Fibroblast of lung (primary cell): ENCODE results near the gene SLC37A1.

Source experiments
- CTCF ChIP-seq, 2 donors: IDR thresholded peaks in 1 of 2; conservative IDR thresholded peaks in 1 of 2; 1 replicate in 1 of 2; 2 replicates in 1 of 2; pipeline ENCODE4 v1.5.1; 2011 to 2012; ENCODE audit warnings: low read length in 2 of 2, control low read depth in 1 of 2, inconsistent platforms in 1 of 2, low read depth in 1 of 2, mild to moderate bottlenecking in 1 of 2
- EZH2 ChIP-seq: IDR thresholded peaks from 2 replicates; pipeline ENCODE4 v1.5.1; 2012; ENCODE audit warnings: low read length, control low read depth, mild to moderate bottlenecking; ENCODE audit errors: missing control alignments

DNA sequence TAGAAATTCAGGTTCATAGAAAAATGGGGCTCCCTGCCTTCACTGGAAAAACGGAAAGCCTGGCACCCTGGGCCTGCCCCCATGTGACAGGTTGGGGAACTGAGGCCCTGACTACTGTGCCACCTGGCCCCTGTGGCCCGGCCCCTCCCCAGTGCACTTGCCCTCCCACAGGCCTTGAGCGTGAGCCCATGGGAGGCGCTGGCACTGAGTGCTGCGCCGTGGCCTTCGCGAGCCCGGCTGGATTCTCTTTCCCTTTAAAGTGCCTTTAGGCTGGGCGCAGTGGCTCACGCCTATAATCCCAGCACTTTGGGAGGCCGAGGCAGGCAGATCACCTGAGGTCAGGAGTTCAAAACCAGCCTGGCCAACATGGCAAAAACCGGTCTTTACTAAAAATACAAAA is 45.7 kb downstream of the SLC37A1 start:
- TF ChIP-seq CTCF (conservative IDR thresholded peaks at IDR 0.05 in 1 of 2, IDR thresholded peaks at IDR 0.05 in 1 of 2; ENCODE audit: low read depth in 1 of 2, low read length in 2 of 2): no peak
- TF ChIP-seq EZH2: no peak
